NB4 (cell line): ENCODE measurements around the gene ASXL3.

Source experiments
- CTCF ChIP-seq: IDR thresholded peaks from one replicate; pipeline ENCODE4 v1.5.1; 2012; ENCODE audit warnings: low read depth, low read length
- MAX ChIP-seq: IDR thresholded peaks from 2 replicates; pipeline ENCODE4 v1.6.1; 2011; ENCODE audit warnings: low read depth, low read length
- POLR2A ChIP-seq: IDR thresholded peaks from 2 replicates; pipeline ENCODE4 v1.6.1; 2011; ENCODE audit warnings: mild to moderate bottlenecking; ENCODE audit not compliant: insufficient read length; ENCODE audit errors: extremely low read depth

- no peak for TF ChIP-seq CTCF
- TF ChIP-seq POLR2A: no peak
- no peak for TF ChIP-seq MAX
Measured at GRCh38 chr18:33583901-33584300, 5.9 kb downstream of the ASXL3 start.
